NB4 (cell line): Measurements from ENCODE around the gene RMI2.

Experiments used
- POLR2A ChIP-seq: IDR thresholded peaks from 2 replicates; pipeline ENCODE4 v1.6.1; 2011; ENCODE audit warnings: mild to moderate bottlenecking; ENCODE audit not compliant: insufficient read length; ENCODE audit errors: extremely low read depth
- TF ChIP-seq, protein P1 (sequence below): IDR thresholded peaks from one replicate; pipeline ENCODE4 v1.5.1; 2012; ENCODE audit warnings: low read depth, low read length

DNA sequence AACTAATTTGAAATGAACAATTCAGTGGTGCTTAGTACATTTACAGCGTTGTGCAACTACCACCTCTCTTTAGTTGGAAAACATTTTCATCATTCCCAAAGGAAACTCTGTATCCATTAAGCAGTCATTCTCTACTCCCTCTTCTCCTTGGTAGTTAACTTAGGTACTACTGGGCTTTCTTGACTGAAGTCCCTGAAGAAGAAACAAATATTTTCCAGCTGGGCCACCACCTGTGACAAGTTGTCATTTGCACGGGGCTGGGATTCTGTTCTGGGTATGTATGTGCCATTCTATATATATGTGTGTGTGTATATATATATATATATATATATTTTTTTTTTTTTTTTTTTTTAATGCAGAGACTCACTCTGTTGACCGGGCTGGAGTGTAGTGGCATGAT is 15.4 kb upstream of the RMI2 start:
- no peak for TF ChIP-seq POLR2A
- TF ChIP-seq, protein P1, sequence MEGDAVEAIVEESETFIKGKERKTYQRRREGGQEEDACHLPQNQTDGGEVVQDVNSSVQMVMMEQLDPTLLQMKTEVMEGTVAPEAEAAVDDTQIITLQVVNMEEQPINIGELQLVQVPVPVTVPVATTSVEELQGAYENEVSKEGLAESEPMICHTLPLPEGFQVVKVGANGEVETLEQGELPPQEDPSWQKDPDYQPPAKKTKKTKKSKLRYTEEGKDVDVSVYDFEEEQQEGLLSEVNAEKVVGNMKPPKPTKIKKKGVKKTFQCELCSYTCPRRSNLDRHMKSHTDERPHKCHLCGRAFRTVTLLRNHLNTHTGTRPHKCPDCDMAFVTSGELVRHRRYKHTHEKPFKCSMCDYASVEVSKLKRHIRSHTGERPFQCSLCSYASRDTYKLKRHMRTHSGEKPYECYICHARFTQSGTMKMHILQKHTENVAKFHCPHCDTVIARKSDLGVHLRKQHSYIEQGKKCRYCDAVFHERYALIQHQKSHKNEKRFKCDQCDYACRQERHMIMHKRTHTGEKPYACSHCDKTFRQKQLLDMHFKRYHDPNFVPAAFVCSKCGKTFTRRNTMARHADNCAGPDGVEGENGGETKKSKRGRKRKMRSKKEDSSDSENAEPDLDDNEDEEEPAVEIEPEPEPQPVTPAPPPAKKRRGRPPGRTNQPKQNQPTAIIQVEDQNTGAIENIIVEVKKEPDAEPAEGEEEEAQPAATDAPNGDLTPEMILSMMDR, result no peak
